ENCODE measurements around the gene ROBO1. TPM values are rescaled to one million over a fixed set of nuclear protein-coding genes. Genes with fewer than 3 reads are reported as not detected.

The ROBO1 gene
- total and polyA plus RNA-seq, 2 donors (not counting 3 experiments of a cell fraction or from before 2014, with no cell fraction given): 5.9 to 14.2 TPM

GRCh38 chr3:79364784-79365183 lies 403.0 kb downstream of the ROBO1 start:
- peaks cover 10% of the 10 kb centered on the region for H3K4me1 ChIP-seq (ENCODE audit: control insufficient read depth, extremely low read depth, insufficient read depth, low read length)
- H3K79me2 ChIP-seq (ENCODE audit: control insufficient read depth, insufficient read depth, low read length): no peaks in the 10 kb centered on the region
- dilution Hi-C loops (cut with MboI; ENCODE audit: extremely low pct_ligation_motif_present, low sequenced_read_pairs): no loop called here
- no peak overlapping the region for H2AFZ ChIP-seq (ENCODE audit: low read depth, low read length)
- no peaks in the 10 kb centered on the region for H3K9me1 ChIP-seq (replicated peaks; ENCODE audit: control insufficient read depth, extremely low read depth, insufficient read depth, low read length)
- H3K4me2 ChIP-seq (ENCODE audit: insufficient read depth, low read length): no peak overlapping the region
- DNase-seq (ENCODE audit: low read depth, low spot score): no peak
- H3K36me3 ChIP-seq (ENCODE audit: control insufficient read depth in 2 of 2, extremely low read depth in 1 of 2, insufficient read depth in 2 of 2, low read length in 2 of 2): no peaks in the 10 kb centered on the region
- no peak for FAIRE-seq
- ChIA-PET CTCF (interaction anchor here (3.8 kb wide), 1 partner anchor 279 kb away, joined by 25 read pairs; no protein-coding TSS in a partner anchor), POLR2A (no interaction called here)
- no peak overlapping the region for H3K4me3 ChIP-seq (replicated peaks in 1 of 3; ENCODE audit: insufficient read depth in 1 of 3, low read depth in 1 of 3, low read length in 3 of 3)
- no peaks in the 10 kb centered on the region for H3K9me3 ChIP-seq (replicated peaks; ENCODE audit: control insufficient read depth, insufficient read depth, low read length)
- intact Hi-C loops (cut with micrococcal nuclease): loop anchor here (5.0 kb wide), 1 partner anchor 133 kb away; no protein-coding TSS in a partner anchor
- no TSS peak for BruUV-seq (replicated peaks)
- no peak overlapping the region for H3K9ac ChIP-seq (replicated peaks; ENCODE audit: extremely low read depth, insufficient read depth, low read length)
- H3K27me3 ChIP-seq (ENCODE audit: control insufficient read depth in 2 of 2, insufficient read depth in 2 of 2, low read length in 2 of 2): no peaks in the 10 kb centered on the region
- H3K27ac ChIP-seq (ENCODE audit: insufficient read depth, low read depth, low read length): no peak overlapping the region
- H4K20me1 ChIP-seq (replicated peaks; ENCODE audit: control insufficient read depth, extremely low read depth, insufficient read depth, low read length): no peaks in the 10 kb centered on the region
- TF ChIP-seq EZH2 (IDR thresholded peaks at IDR 0.05; ENCODE audit: borderline replicate concordance, low read depth, low read length, severe bottlenecking): no peak
- no peak for TF ChIP-seq MYC (IDR thresholded peaks at IDR 0.05; ENCODE audit: low read depth, low read length)
- TF ChIP-seq GATA2 (IDR thresholded peaks at IDR 0.05; ENCODE audit: insufficient read depth, insufficient read length, low read depth, low read length): no peak
- no peak for TF ChIP-seq POLR2AphosphoS5 (IDR thresholded peaks at IDR 0.05; ENCODE audit: insufficient read depth, low read depth, low read length)
- no peak for TF ChIP-seq CTCF (IDR thresholded peaks at IDR 0.05; ENCODE audit: extremely low read depth in 1 of 2, insufficient read depth in 1 of 2, low read depth in 1 of 2, low read length in 2 of 2)
- no peak for TF ChIP-seq JUN (IDR thresholded peaks at IDR 0.05; ENCODE audit: borderline replicate concordance, insufficient read depth, insufficient read length, low read depth)
- TF ChIP-seq POLR2A (IDR thresholded peaks at IDR 0.05; ENCODE audit: low read depth, low read length): no peak
- no peak for TF ChIP-seq FOS (IDR thresholded peaks at IDR 0.05; ENCODE audit: borderline replicate concordance, insufficient read depth, low read length)
- no peak for TF ChIP-seq MAX (IDR thresholded peaks at IDR 0.05; ENCODE audit: insufficient read depth, insufficient read length)

All from endothelial cell of umbilical vein (primary cell).